ENCODE data around the gene ZNF785.
"Not testable (repeated sequence)": the region's sequence is repeated elsewhere in the genome, so short reads cannot be mapped to it uniquely, and the experiment has no call there.

The ZNF785 gene

GRCh38 chr16:30539000-30539964 lies 46.2 kb downstream of the ZNF785 start:
- DNase-seq (ENCODE audit: low read depth) = no peak

- DNase-seq (ENCODE audit: low read depth) = not testable (repeated sequence)
These were observed 49.0 kb downstream of the ZNF785 start for GRCh38 chr16:30536391-30537024.

GRCh38 chr16:30535777-30536190 lies 49.7 kb downstream of the ZNF785 start:
- no peak for DNase-seq (ENCODE audit: low read depth)

GRCh38 chr16:30535106-30535776 lies 50.3 kb downstream of the ZNF785 start:
- DNase-seq (ENCODE audit: low read depth) = no peak

- DNase-seq (ENCODE audit: low read depth) = no peak
These were observed 51.0 kb downstream of the ZNF785 start, which contains the start of gene ZNF747 for GRCh38 chr16:30534368-30535105. ZNF747 (minus strand) TSS chr16:30534858; CDS start chr16:30534679, 179 bp downstream.

GRCh38 chr16:30533748-30534367 lies 51.6 kb downstream of the ZNF785 start:
- no peak for DNase-seq (ENCODE audit: low read depth)

- DNase-seq (ENCODE audit: low read depth) = no peak
These were observed 52.4 kb downstream of the ZNF785 start for GRCh38 chr16:30533146-30533522.

- DNase-seq (ENCODE audit: low read depth) = no peak
These were observed 53.0 kb downstream of the ZNF785 start for GRCh38 chr16:30532285-30533145.
